Panc1 (cell line): ENCODE measurements around the gene PDE1C. TPM values are rescaled to one million over a fixed set of nuclear protein-coding genes. Genes with fewer than 3 reads are reported as not detected.

Experiments used
- ATAC-seq: fragments of 200-7000 bp; cut with Tn5 transposase; 2 replicates; pipeline ENCODE4 v1.9.1; 2020; ENCODE audit warnings: mild to moderate bottlenecking, moderate library complexity
- BruUV-seq: library from RNA; stranded (reverse); fragments of 400-500 nt; replicated peaks from 2 replicates; lab custom pipeline; 2021; lab: Mats Ljungman, UMichigan
- CTCF ChIA-PET: fragments of 300-600 bp; sonication (Branson Sonifier 250); formaldehyde crosslinking; loops from one replicate; lab custom pipeline; 2022; ENCODE audit warnings: antibody characterized with exemption; lab: Charles Lee
- POLR2A ChIA-PET: fragments of 300-600 bp; sonication (Branson Sonifier 250); formaldehyde crosslinking; loops from one replicate; lab custom pipeline; 2022; ENCODE audit warnings: antibody characterized with exemption; lab: Charles Lee
- DNase-seq: peaks from one replicate; pipeline ENCODE4 v3.0.0-alpha.2; 2010; ENCODE audit warnings: low read depth, low spot score
- H3K27ac ChIP-seq: 2 replicates; pipeline ENCODE4 v1.5.1; 2011; ENCODE audit warnings: mild to moderate bottlenecking, low read length, inconsistent platforms
- H3K27me3 ChIP-seq: fragments of 200-500 bp; sonication (Bioruptor generic); 2 replicates; pipeline ENCODE4 v1.6.0; 2014; ENCODE audit warnings: low read length, inconsistent platforms; ENCODE audit not compliant: control insufficient read depth, insufficient read depth
- H3K36me3 ChIP-seq: fragments of 200-500 bp; sonication (Bioruptor generic); 2 replicates; pipeline ENCODE4 v1.5.1; 2014; ENCODE audit warnings: inconsistent platforms, mild to moderate bottlenecking, low read length, moderate library complexity; ENCODE audit not compliant: control insufficient read depth, insufficient read depth
- H3K4me1 ChIP-seq: 2 replicates; pipeline ENCODE4 v1.5.1; 2011; ENCODE audit warnings: inconsistent platforms, mild to moderate bottlenecking, low read length, moderate library complexity; ENCODE audit not compliant: control insufficient read depth, insufficient read depth
- H3K4me3 ChIP-seq, 2 experiments: 2 replicates each; pipeline ENCODE4 v1.5.1; 2011 to 2012; ENCODE audit warnings: low read depth in 2 of 2, low read length in 2 of 2, mild to moderate bottlenecking in 2 of 2, inconsistent platforms in 1 of 2, moderate library complexity in 1 of 2
- H3K9me3 ChIP-seq: fragments of 200-500 bp; sonication (Bioruptor generic); 2 replicates; pipeline ENCODE4 v1.5.1; 2014; ENCODE audit warnings: low read depth, mild to moderate bottlenecking, inconsistent platforms, low read length, moderate library complexity; ENCODE audit not compliant: control insufficient read depth, insufficient read depth
- CTCF ChIP-seq: fragments of 450-650 bp; IDR thresholded peaks from 2 replicates; pipeline ENCODE4 v1.5.1; 2017; ENCODE audit warnings: mild to moderate bottlenecking
- POLR2AphosphoS5 ChIP-seq: IDR thresholded peaks from 2 replicates; pipeline ENCODE4 v1.6.1; 2012; ENCODE audit warnings: mild to moderate bottlenecking, low read depth, low read length, moderate library complexity
- REST ChIP-seq, 2 experiments: IDR thresholded peaks; 2 replicates each; pipeline ENCODE4 v1.6.1; 2011 to 2012; ENCODE audit warnings: low read depth in 2 of 2, control low read depth in 1 of 2, low read length in 1 of 2, mild to moderate bottlenecking in 1 of 2, moderate library complexity in 1 of 2; ENCODE audit not compliant: insufficient read depth in 1 of 2
- SIN3A ChIP-seq: IDR thresholded peaks from 2 replicates; pipeline ENCODE4 v1.6.1; 2012; ENCODE audit warnings: low read depth, mild to moderate bottlenecking, low read length, moderate library complexity, borderline replicate concordance; ENCODE audit not compliant: insufficient read depth
- TCF7L2 ChIP-seq: IDR thresholded peaks from 2 replicates; pipeline ENCODE4 v1.6.1; 2011; ENCODE audit warnings: mild to moderate bottlenecking, low read depth, low read length, inconsistent platforms
- in situ Hi-C: cut with HindIII; loops from 2 replicates; pipeline ENCODE4 v1.10.0; 2016; ENCODE audit warnings: low sequenced_read_pairs, low pct_unique_long_range_greater_than_20kb
- intact Hi-C: fragments of 100-400 bp; cut with micrococcal nuclease; formaldehyde crosslinking; loops from one replicate; pipeline ENCODE4 v1.10.0; 2022; ENCODE audit not compliant: unreplicated experiment
- total RNA-seq: library from RNA; stranded (reverse); gene quantifications from one replicate; pipeline ENCODE4 v1.2.1, GENCODE V29; 2021; ENCODE audit not compliant: unreplicated experiment

Gene PDE1C
- total RNA-seq, 1 experiment from 2014 or later = not detected

- in situ Hi-C loops = no loop called here
- H3K27me3 ChIP-seq = no peaks in the 10 kb centered on the region
These were observed 294.7 kb downstream of the PDE1C start for GRCh38 chr7:31775556-31775955.

GRCh38 chr7:31772211-31772610 lies 298.0 kb downstream of the PDE1C start:
- no peak for ATAC-seq
- Histone ChIP-seq H3K4me1 (no peaks in the 10 kb centered on the region), H3K27me3 (no peaks in the 10 kb centered on the region), H3K9me3 (no peaks in the 10 kb centered on the region), H3K4me3 (no peak overlapping the region), H3K36me3 (no peaks in the 10 kb centered on the region), H3K27ac (no peak overlapping the region)
- ChIA-PET CTCF (no interaction called here), POLR2A (no interaction called here)
- no peak for TF ChIP-seq CTCF
- no peak for TF ChIP-seq REST (IDR thresholded peaks at IDR 0.05; ENCODE audit: insufficient read depth in 1 of 2, low read depth in 2 of 2, low read length in 1 of 2)
- no peak for TF ChIP-seq POLR2AphosphoS5
- TF ChIP-seq TCF7L2 = no peak
- TF ChIP-seq SIN3A = no peak
- in situ Hi-C loops (no loop called here), intact Hi-C loops (no loop called here)
- no TSS peak for BruUV-seq
- no peak for DNase-seq

More at GRCh38 chr7:31775556-31775955, 294.7 kb downstream of the PDE1C start:
- no peak for TF ChIP-seq REST (IDR thresholded peaks at IDR 0.05; ENCODE audit: insufficient read depth in 1 of 2, low read depth in 2 of 2, low read length in 1 of 2)
- TF ChIP-seq SIN3A = no peak
- no peaks in the 10 kb centered on the region for H3K9me3 ChIP-seq
- no TSS peak for BruUV-seq
- H3K4me3 ChIP-seq = no peak overlapping the region
- ATAC-seq (no peak), DNase-seq (no peak)
- intact Hi-C loops = no loop called here
- POLR2A ChIA-PET = no interaction called here
- CTCF ChIA-PET = no interaction called here
- no peaks in the 10 kb centered on the region for H3K36me3 ChIP-seq
- H3K27ac ChIP-seq = no peak overlapping the region
- H3K4me1 ChIP-seq = no peaks in the 10 kb centered on the region
